ENCODE measurements around the gene CEACAM3. TPM values are rescaled to one million over a fixed set of nuclear protein-coding genes. Genes with fewer than 3 reads are reported as not detected.

CEACAM3 gene
- total RNA-seq, 2 experiments from 2014 or later, result not detected

DNA sequence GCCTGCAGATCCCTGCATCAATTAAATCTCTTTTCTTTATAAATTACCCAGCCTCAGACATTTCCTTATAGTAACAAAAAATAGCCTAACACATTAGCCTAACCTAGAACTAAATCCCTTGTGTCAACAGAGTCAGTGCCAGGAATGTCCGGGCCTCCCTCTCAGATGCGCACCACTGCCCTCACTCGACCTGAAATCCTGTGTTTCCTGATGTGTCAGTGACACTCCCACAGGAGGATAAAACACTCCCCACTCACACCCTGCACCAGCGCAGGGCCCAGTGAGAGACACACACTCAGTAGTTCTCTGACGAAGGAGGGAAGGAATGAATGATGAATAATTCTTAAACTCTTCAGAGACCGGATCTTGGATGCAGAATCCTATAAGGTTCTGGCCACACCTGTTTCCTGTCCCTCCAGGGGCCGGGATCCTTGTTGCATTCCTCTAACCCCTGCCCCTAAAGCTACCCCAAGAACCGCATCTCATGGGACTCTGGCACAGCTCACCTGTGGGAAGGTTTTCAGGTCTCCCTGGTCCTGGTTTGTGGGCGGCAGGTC lies 3.1 kb downstream of the CEACAM3 start:
- intact Hi-C loops (cut with micrococcal nuclease), result no loop called here
- POLR2A ChIA-PET, result no interaction called here
- Mint-ChIP-seq H3K27me3 (peaks cover 4% of the 10 kb centered on the region), H3K9me3 (no peaks in the 10 kb centered on the region), H3K27ac (no peak overlapping the region), H3K36me3 (ENCODE audit: low read depth) (no peaks in the 10 kb centered on the region), H3K4me1 (ENCODE audit: low read depth) (peaks cover 16% of the 10 kb centered on the region), H3K4me3 (no peak overlapping the region)
- TF ChIP-seq, protein P1, sequence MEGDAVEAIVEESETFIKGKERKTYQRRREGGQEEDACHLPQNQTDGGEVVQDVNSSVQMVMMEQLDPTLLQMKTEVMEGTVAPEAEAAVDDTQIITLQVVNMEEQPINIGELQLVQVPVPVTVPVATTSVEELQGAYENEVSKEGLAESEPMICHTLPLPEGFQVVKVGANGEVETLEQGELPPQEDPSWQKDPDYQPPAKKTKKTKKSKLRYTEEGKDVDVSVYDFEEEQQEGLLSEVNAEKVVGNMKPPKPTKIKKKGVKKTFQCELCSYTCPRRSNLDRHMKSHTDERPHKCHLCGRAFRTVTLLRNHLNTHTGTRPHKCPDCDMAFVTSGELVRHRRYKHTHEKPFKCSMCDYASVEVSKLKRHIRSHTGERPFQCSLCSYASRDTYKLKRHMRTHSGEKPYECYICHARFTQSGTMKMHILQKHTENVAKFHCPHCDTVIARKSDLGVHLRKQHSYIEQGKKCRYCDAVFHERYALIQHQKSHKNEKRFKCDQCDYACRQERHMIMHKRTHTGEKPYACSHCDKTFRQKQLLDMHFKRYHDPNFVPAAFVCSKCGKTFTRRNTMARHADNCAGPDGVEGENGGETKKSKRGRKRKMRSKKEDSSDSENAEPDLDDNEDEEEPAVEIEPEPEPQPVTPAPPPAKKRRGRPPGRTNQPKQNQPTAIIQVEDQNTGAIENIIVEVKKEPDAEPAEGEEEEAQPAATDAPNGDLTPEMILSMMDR (IDR thresholded peaks at IDR 0.05), result no peak
- ATAC-seq (no peak), DNase-seq (no peak)
- CTCF ChIA-PET, result interaction anchor here (3.1 kb wide), 1 partner anchor 14 kb away, joined by 15 read pairs; no protein-coding TSS in a partner anchor

DNA sequence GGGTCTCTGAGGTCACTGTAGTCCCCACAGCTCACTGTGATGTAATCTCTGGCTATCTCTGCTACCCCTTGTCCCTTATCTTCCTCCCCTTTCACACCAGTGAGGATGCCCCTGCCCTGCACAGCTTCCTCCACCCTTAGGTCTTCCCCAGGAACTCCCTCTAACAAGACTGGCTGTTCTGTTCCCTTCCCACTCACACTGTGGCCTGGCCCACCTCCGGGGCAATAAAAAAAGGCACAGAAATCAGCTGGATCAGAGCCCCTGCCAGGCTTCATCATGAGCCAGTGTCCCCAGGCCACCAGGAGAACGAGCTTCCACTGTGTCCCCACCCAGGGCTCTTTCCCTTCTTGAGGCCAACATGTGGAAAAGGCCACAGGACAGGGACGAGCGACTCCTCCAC lies 4.6 kb downstream of the CEACAM3 start:
- CTCF ChIA-PET, result interaction anchor here (1.0 to 4.3 kb wide), 5 partner anchors 8 to 47 kb away, joined by 3 to 23 read pairs (median 8); no protein-coding TSS in a partner anchor
- peaks cover 21% of the 10 kb centered on the region for H3K4me1 Mint-ChIP-seq (ENCODE audit: low read depth)
- intact Hi-C loops (cut with micrococcal nuclease), result no loop called here
- H3K27me3 Mint-ChIP-seq, result peaks cover 1% of the 10 kb centered on the region
- no peak for DNase-seq
- no peak for ATAC-seq
- H3K27ac Mint-ChIP-seq, result no peak overlapping the region
- H3K36me3 Mint-ChIP-seq (ENCODE audit: low read depth), result no peaks in the 10 kb centered on the region
- no peak overlapping the region for H3K4me3 Mint-ChIP-seq
- H3K9me3 Mint-ChIP-seq, result no peaks in the 10 kb centered on the region
- TF ChIP-seq, protein P1 (IDR thresholded peaks at IDR 0.05), result no peak
- POLR2A ChIA-PET, result interaction anchor here (1.1 kb wide), 1 partner anchor 20 kb away, joined by 3 read pairs; no protein-coding TSS in a partner anchor

DNA sequence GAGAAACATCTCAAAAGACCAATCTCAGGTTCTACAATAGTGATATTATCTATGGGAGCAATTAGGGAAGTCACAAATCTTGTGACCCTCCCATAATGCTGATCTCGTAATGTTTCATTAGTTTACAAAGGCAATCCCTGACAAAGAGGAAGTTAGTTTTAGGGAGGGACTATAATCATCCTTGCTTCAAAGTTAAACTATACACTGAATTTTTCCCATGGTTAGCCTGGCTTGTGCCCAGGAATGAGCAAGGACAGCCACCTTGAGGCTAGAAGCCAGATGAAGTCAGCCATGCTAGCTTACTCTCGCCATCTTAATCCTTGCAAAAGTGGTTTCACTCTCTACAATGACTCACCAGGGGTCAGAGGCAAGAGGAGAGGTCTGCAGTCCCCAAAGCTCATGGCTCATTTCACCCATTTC lies 5.4 kb downstream of the CEACAM3 start:
- H3K4me1 Mint-ChIP-seq (ENCODE audit: low read depth), result peaks cover 21% of the 10 kb centered on the region
- H3K27ac Mint-ChIP-seq, result no peak overlapping the region
- peaks cover 1% of the 10 kb centered on the region for H3K27me3 Mint-ChIP-seq
- ChIA-PET POLR2A (interaction anchor here (1.3 kb wide), 1 partner anchor 58 kb away, joined by 3 read pairs; the partner anchor contains the start of gene RPS19), CTCF (interaction anchor here (1.5 to 4.3 kb wide), 6 partner anchors 9 to 101 kb away, joined by 3 to 23 read pairs (median 7); no protein-coding TSS in a partner anchor)
- no peak overlapping the region for H3K4me3 Mint-ChIP-seq
- intact Hi-C loops (cut with micrococcal nuclease), result no loop called here
- ATAC-seq (no peak), DNase-seq (no peak)
- TF ChIP-seq, protein P1 (IDR thresholded peaks at IDR 0.05), result no peak
- no peaks in the 10 kb centered on the region for H3K9me3 Mint-ChIP-seq
- no peaks in the 10 kb centered on the region for H3K36me3 Mint-ChIP-seq (ENCODE audit: low read depth)

DNA sequence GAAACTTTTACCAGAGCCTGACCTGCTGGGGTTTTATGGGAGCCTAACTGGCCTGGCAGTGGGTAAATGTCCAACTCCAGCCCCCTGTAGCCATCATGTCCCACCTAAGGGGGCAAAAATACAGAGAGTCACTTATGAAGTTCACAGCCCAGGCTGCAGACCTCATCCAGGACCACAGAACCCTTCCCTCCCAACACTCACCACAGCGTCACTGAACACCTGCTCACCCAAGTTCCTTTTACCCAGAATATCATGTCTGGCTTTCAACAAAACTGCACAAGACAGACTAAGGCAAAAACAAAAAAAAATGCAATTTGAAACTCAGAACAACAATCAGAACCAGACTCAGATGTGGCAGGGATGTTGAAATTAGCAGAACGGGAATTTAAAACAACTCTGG lies 6.4 kb downstream of the CEACAM3 start:
- TF ChIP-seq, protein P1 (IDR thresholded peaks at IDR 0.05), result no peak
- ChIA-PET CTCF (interaction anchor here (1.5 to 4.3 kb wide), 7 partner anchors 8 to 102 kb away, joined by 3 to 23 read pairs (median 8); no protein-coding TSS in a partner anchor), POLR2A (interaction anchor here (0.6 to 1.3 kb wide), 2 partner anchors 11 to 57 kb away, joined by 3 read pairs; partner anchors contain the start of gene RPS19)
- no peak overlapping the region for H3K27ac Mint-ChIP-seq
- peaks cover 21% of the 10 kb centered on the region for H3K4me1 Mint-ChIP-seq (ENCODE audit: low read depth)
- DNase-seq (no peak), ATAC-seq (no peak)
- peaks cover 1% of the 10 kb centered on the region for H3K27me3 Mint-ChIP-seq
- H3K9me3 Mint-ChIP-seq, result no peaks in the 10 kb centered on the region
- intact Hi-C loops (cut with micrococcal nuclease), result no loop called here
- H3K4me3 Mint-ChIP-seq, result no peak overlapping the region
- H3K36me3 Mint-ChIP-seq (ENCODE audit: low read depth), result no peaks in the 10 kb centered on the region

DNA sequence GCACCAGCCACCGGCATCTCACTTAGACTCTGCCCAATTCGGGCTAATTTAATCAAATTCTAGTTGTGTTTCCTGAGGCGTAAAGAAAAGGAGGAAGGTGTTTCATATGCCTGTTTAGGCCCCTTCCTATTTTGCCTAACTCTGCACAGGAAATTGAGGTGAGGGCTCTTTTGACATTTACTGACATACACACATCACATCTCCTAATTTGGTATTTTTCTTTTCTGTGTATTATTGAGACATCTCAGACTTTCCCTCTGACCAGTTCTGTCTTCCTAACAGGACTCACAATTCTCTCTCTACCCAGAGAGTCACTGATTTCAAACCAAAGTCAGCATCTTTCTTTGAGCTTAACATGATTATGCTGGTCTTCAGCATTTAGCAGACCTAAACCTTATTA lies 7.9 kb downstream of the CEACAM3 start:
- ChIA-PET CTCF (interaction anchor here (2.1 to 4.3 kb wide), 2 partner anchors 9 to 12 kb away, joined by 13 to 23 read pairs; no protein-coding TSS in a partner anchor), POLR2A (interaction anchor here (0.7 kb wide), 1 partner anchor 179 kb away, joined by 4 read pairs; no protein-coding TSS in a partner anchor)
- no peaks in the 10 kb centered on the region for H3K9me3 Mint-ChIP-seq
- H3K27ac Mint-ChIP-seq, result peak overlapping the region; percentile 62
- TF ChIP-seq, protein P1 (IDR thresholded peaks at IDR 0.05), result no peak
- H3K27me3 Mint-ChIP-seq, result peaks cover 3% of the 10 kb centered on the region
- ATAC-seq (no peak), DNase-seq (no peak)
- peaks cover 21% of the 10 kb centered on the region for H3K4me1 Mint-ChIP-seq (ENCODE audit: low read depth)
- intact Hi-C loops (cut with micrococcal nuclease), result no loop called here
- H3K36me3 Mint-ChIP-seq (ENCODE audit: low read depth), result no peaks in the 10 kb centered on the region
- H3K4me3 Mint-ChIP-seq, result no peak overlapping the region
